HL-60 (cell line): Measurements from ENCODE around the gene TAS2R10.

ENCODE experiments used
- DNase-seq, 2 experiments: peaks; one replicate each; pipeline ENCODE4 v3.0.0-alpha.2; 2010 to 2020; ENCODE audit warnings: low read depth in 1 of 2, low spot score in 1 of 2
- H3K27ac ChIP-seq: fragments of 250-450 bp; sonication (Bioruptor Pico); replicated peaks from 2 replicates; pipeline ENCODE4 v1.5.1; 2020; ENCODE audit warnings: mild to moderate bottlenecking, moderate library complexity
- H3K27me3 ChIP-seq: fragments of 250-450 bp; sonication (Bioruptor Pico); 2 replicates; pipeline ENCODE4 v1.5.1; 2021; ENCODE audit warnings: mild to moderate bottlenecking, moderate library complexity; ENCODE audit not compliant: insufficient read depth, poor library complexity, severe bottlenecking
- H3K4me3 ChIP-seq: replicated peaks from 2 replicates; pipeline ENCODE4 v1.5.1; 2011; ENCODE audit warnings: mild to moderate bottlenecking, control low read depth, low read length; ENCODE audit not compliant: insufficient read depth
- GABPA ChIP-seq: IDR thresholded peaks from 2 replicates; pipeline ENCODE4 v1.6.1; 2012; ENCODE audit warnings: low read depth
- POLR2AphosphoS5 ChIP-seq: IDR thresholded peaks from 2 replicates; pipeline ENCODE4 v1.6.1; 2012; ENCODE audit warnings: low read depth
- REST ChIP-seq: IDR thresholded peaks from 2 replicates; pipeline ENCODE4 v1.6.1; 2012; ENCODE audit warnings: low read depth; ENCODE audit not compliant: insufficient replicate concordance
- SPI1 ChIP-seq: IDR thresholded peaks from 2 replicates; pipeline ENCODE4 v1.6.1; 2012; ENCODE audit warnings: low read depth, mild to moderate bottlenecking, borderline replicate concordance
- TF ChIP-seq, protein P1 (sequence below): IDR thresholded peaks from one replicate; pipeline ENCODE4 v1.5.1; 2011; ENCODE audit warnings: low read length, control low read depth, inconsistent platforms; ENCODE audit not compliant: insufficient read depth

Gene TAS2R10

GRCh38 chr12:10842862-10843261, 16.7 kb upstream of the TAS2R10 start:
- Histone ChIP-seq H3K27me3 (no peaks in the 10 kb centered on the region), H3K4me3 (no peak overlapping the region), H3K27ac (no peak overlapping the region)
- no peak for TF ChIP-seq POLR2AphosphoS5
- no peak for TF ChIP-seq GABPA
- TF ChIP-seq SPI1, result no peak
- no peak for TF ChIP-seq REST
- TF ChIP-seq, protein P1, sequence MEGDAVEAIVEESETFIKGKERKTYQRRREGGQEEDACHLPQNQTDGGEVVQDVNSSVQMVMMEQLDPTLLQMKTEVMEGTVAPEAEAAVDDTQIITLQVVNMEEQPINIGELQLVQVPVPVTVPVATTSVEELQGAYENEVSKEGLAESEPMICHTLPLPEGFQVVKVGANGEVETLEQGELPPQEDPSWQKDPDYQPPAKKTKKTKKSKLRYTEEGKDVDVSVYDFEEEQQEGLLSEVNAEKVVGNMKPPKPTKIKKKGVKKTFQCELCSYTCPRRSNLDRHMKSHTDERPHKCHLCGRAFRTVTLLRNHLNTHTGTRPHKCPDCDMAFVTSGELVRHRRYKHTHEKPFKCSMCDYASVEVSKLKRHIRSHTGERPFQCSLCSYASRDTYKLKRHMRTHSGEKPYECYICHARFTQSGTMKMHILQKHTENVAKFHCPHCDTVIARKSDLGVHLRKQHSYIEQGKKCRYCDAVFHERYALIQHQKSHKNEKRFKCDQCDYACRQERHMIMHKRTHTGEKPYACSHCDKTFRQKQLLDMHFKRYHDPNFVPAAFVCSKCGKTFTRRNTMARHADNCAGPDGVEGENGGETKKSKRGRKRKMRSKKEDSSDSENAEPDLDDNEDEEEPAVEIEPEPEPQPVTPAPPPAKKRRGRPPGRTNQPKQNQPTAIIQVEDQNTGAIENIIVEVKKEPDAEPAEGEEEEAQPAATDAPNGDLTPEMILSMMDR, result no peak
- no peak for DNase-seq

GRCh38 chr12:10838461-10838860, 12.3 kb upstream of the TAS2R10 start:
- Histone ChIP-seq H3K4me3 (no peak overlapping the region), H3K27ac (no peak overlapping the region), H3K27me3 (no peaks in the 10 kb centered on the region)
- no peak for DNase-seq
- TF ChIP-seq GABPA (no peak), POLR2AphosphoS5 (no peak), REST (no peak), SPI1 (no peak)
- TF ChIP-seq, protein P1, result no peak

GRCh38 chr12:10829994-10830393, 3.8 kb upstream of the TAS2R10 start:
- no peak for DNase-seq
- Histone ChIP-seq H3K27ac (no peak overlapping the region), H3K4me3 (no peak overlapping the region), H3K27me3 (no peaks in the 10 kb centered on the region)
- TF ChIP-seq REST (no peak), POLR2AphosphoS5 (no peak), GABPA (no peak), SPI1 (no peak)
- TF ChIP-seq, protein P1, result no peak
